ENCODE results near the gene ABCB8. TPM values are rescaled to one million over a fixed set of nuclear protein-coding genes. Genes with fewer than 3 reads are reported as not detected.

The ABCB8 gene
- total RNA-seq, 2 experiments from 2014 or later = 57.0 to 62.2 TPM

GRCh38 chr7:151009327-151010036 is 18.8 kb upstream of the ABCB8 start:
- H3K4me1 ChIP-seq (ENCODE audit: insufficient read depth, low read length) = peaks cover 83% of the 10 kb centered on the region
- H3K27ac ChIP-seq (ENCODE audit: low read depth in 1 of 2, low read length in 2 of 2) = peak overlapping the region; percentile 34 to 84
- Mint-ChIP-seq H3K9me3 (no peaks in the 10 kb centered on the region), H3K27me3 (no peaks in the 10 kb centered on the region), H3K4me3 (no peak overlapping the region), H3K27ac (no peak overlapping the region), H3K36me3 (ENCODE audit: low read depth) (peaks cover 8% of the 10 kb centered on the region), H3K4me1 (ENCODE audit: low read depth) (peaks cover 79% of the 10 kb centered on the region)
- no peak for TF ChIP-seq CTCF (IDR thresholded peaks at IDR 0.05)
- H3K9me3 ChIP-seq (ENCODE audit: control insufficient read depth in 1 of 2, insufficient read depth in 1 of 2, low read length in 2 of 2) = peaks cover 0 to 6% of the 10 kb centered on the region in 2 experiments
- DNase-seq = peak in 1 of 14 experiments; percentile 45
- ChIA-PET CTCF (interaction anchor here (1.1 to 2.2 kb wide), 8 partner anchors 9 to 111 kb away, joined by 4 to 9 read pairs (median 6); partner anchors contain the start of genes ABCB8 and TMUB1), POLR2A (interaction anchor here (1.7 to 8.5 kb wide), 6 partner anchors 9 to 36 kb away, joined by 7 to 77 read pairs (median 12); partner anchors contain the start of gene ABCB8)
- H3K4me3 ChIP-seq (ENCODE audit: low read length) = no peak overlapping the region
- ATAC-seq (ENCODE audit: poor library complexity) = no peak
- H3K36me3 ChIP-seq (ENCODE audit: insufficient read depth, low read length) = no peaks in the 10 kb centered on the region
- intact Hi-C loops (cut with DNase I, micrococcal nuclease) = loop anchor here (2.0 to 10.0 kb wide), 4 partner anchors 32 to 925 kb away; partner anchors contain the start of gene KCNH2 (in 1 of the 2)
- no peaks in the 10 kb centered on the region for H3K27me3 ChIP-seq (ENCODE audit: control insufficient read depth in 1 of 2, insufficient read depth in 2 of 2, low read length in 2 of 2)

DNA sequence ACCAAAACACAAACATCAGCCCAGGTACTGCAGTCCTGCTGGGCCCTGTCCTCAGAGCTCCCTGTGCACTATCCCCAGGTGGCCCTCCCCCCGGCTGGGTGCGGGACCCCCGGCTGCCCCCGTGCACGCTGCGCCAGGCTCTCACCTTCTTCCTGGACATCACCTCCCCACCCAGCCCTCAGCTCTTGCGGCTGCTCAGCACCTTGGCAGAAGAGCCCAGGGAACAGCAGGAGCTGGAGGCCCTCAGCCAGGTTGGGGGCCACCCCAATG is 18.3 kb upstream of the ABCB8 start:
- ATAC-seq (ENCODE audit: poor library complexity) (no peak), DNase-seq (no peak)
- H3K36me3 ChIP-seq (ENCODE audit: insufficient read depth, low read length) = no peaks in the 10 kb centered on the region
- no peak for TF ChIP-seq CTCF (IDR thresholded peaks at IDR 0.05)
- CTCF ChIA-PET = interaction anchor here (1.1 to 2.2 kb wide), 6 partner anchors 8 to 112 kb away, joined by 4 to 9 read pairs (median 6); partner anchors contain the start of genes ABCB8 and TMUB1
- H3K27ac ChIP-seq (ENCODE audit: low read depth in 1 of 2, low read length in 2 of 2) = peak overlapping the region; percentile 34 to 84
- Mint-ChIP-seq H3K27me3 (no peaks in the 10 kb centered on the region), H3K4me1 (ENCODE audit: low read depth) (peaks cover 82% of the 10 kb centered on the region), H3K27ac (peak overlapping the region; percentile 97), H3K4me3 (peak overlapping the region; percentile 83), H3K36me3 (ENCODE audit: low read depth) (peaks cover 9% of the 10 kb centered on the region), H3K9me3 (no peaks in the 10 kb centered on the region)
- peaks cover 0 to 6% of the 10 kb centered on the region in 2 experiments for H3K9me3 ChIP-seq (ENCODE audit: control insufficient read depth in 1 of 2, insufficient read depth in 1 of 2, low read length in 2 of 2)
- H3K27me3 ChIP-seq (ENCODE audit: control insufficient read depth in 1 of 2, insufficient read depth in 2 of 2, low read length in 2 of 2) = no peaks in the 10 kb centered on the region
- H3K4me3 ChIP-seq (ENCODE audit: low read length) = no peak overlapping the region
- POLR2A ChIA-PET = interaction anchor here (1.6 to 8.5 kb wide), 7 partner anchors 9 to 36 kb away, joined by 7 to 77 read pairs (median 11); partner anchors contain the start of gene ABCB8
- peaks cover 87% of the 10 kb centered on the region for H3K4me1 ChIP-seq (ENCODE audit: insufficient read depth, low read length)
- intact Hi-C loops (cut with DNase I, micrococcal nuclease) = loop anchor here (2.0 to 10.0 kb wide), 4 partner anchors 33 to 925 kb away; partner anchors contain the start of gene KCNH2 (in 1 of the 2)

GRCh38 chr7:151010307-151011096 is 17.7 kb upstream of the ABCB8 start:
- no peaks in the 10 kb centered on the region for H3K27me3 Mint-ChIP-seq
- no peak for TF ChIP-seq CTCF (IDR thresholded peaks at IDR 0.05)
- no peaks in the 10 kb centered on the region for H3K36me3 ChIP-seq (ENCODE audit: insufficient read depth, low read length)
- no peaks in the 10 kb centered on the region for H3K27me3 ChIP-seq (ENCODE audit: control insufficient read depth in 1 of 2, insufficient read depth in 2 of 2, low read length in 2 of 2)
- intact Hi-C loops (cut with DNase I, micrococcal nuclease) = loop anchor here (2.0 to 10.0 kb wide), 4 partner anchors 33 to 924 kb away; partner anchors contain the start of gene KCNH2 (in 1 of the 2)
- H3K4me3 Mint-ChIP-seq = peak overlapping the region; percentile 83
- peaks cover 10% of the 10 kb centered on the region for H3K36me3 Mint-ChIP-seq (ENCODE audit: low read depth)
- peaks cover 93% of the 10 kb centered on the region for H3K4me1 ChIP-seq (ENCODE audit: insufficient read depth, low read length)
- H3K27ac Mint-ChIP-seq = peak overlapping the region; percentile 97
- H3K9me3 ChIP-seq (ENCODE audit: control insufficient read depth in 1 of 2, insufficient read depth in 1 of 2, low read length in 2 of 2) = peaks cover 0 to 6% of the 10 kb centered on the region in 2 experiments
- ATAC-seq (ENCODE audit: poor library complexity) = peak; percentile 16
- peak in 8 of 14 experiments; percentile 31 to 81 (median 56) for DNase-seq
- no peaks in the 10 kb centered on the region for H3K9me3 Mint-ChIP-seq
- H3K27ac ChIP-seq (ENCODE audit: low read depth in 1 of 2, low read length in 2 of 2) = peak overlapping the region; percentile 37 to 84
- CTCF ChIA-PET = interaction anchor here (1.1 to 2.2 kb wide), 6 partner anchors 8 to 112 kb away, joined by 4 to 9 read pairs (median 6); partner anchors contain the start of genes ABCB8 and TMUB1
- peak overlapping the region; percentile 28 for H3K4me3 ChIP-seq (ENCODE audit: low read length)
- peaks cover 83% of the 10 kb centered on the region for H3K4me1 Mint-ChIP-seq (ENCODE audit: low read depth)
- POLR2A ChIA-PET = interaction anchor here (0.8 to 8.5 kb wide), 7 partner anchors 8 to 100 kb away, joined by 3 to 77 read pairs (median 7); partner anchors contain the start of gene ABCB8
